Measurements from ENCODE around the gene ROR1. TPM values are rescaled to one million over a fixed set of nuclear protein-coding genes. Genes with fewer than 3 reads are reported as not detected.

ROR1 gene
- total and polyA plus RNA-seq, 2 donors (not counting 1 experiment from before 2014, with no cell fraction given), result 14.5 to 16.5 TPM

DNA sequence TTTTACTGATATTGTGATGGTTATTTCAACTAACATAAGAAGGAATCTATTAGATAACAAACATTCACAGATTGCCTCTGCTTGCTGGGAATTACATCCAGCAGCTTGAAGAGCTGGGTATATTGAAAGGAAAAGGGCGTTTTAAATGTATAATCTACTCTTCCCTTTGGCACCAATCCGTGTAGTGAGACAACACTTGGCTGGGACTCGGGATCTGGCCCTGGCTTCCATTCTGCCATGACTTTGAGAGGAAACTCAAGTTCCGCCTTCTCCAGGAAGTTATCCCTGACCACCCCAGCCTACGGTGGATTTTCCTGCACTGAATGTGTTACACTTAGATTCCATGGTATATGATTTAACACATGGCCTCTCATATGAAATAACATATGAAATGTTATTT, 342.7 kb downstream of the ROR1 start:
- TF ChIP-seq EZH2 (IDR thresholded peaks at IDR 0.05; ENCODE audit: low read length, missing control alignments), result no peak
- TF ChIP-seq, protein P1, sequence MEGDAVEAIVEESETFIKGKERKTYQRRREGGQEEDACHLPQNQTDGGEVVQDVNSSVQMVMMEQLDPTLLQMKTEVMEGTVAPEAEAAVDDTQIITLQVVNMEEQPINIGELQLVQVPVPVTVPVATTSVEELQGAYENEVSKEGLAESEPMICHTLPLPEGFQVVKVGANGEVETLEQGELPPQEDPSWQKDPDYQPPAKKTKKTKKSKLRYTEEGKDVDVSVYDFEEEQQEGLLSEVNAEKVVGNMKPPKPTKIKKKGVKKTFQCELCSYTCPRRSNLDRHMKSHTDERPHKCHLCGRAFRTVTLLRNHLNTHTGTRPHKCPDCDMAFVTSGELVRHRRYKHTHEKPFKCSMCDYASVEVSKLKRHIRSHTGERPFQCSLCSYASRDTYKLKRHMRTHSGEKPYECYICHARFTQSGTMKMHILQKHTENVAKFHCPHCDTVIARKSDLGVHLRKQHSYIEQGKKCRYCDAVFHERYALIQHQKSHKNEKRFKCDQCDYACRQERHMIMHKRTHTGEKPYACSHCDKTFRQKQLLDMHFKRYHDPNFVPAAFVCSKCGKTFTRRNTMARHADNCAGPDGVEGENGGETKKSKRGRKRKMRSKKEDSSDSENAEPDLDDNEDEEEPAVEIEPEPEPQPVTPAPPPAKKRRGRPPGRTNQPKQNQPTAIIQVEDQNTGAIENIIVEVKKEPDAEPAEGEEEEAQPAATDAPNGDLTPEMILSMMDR (conservative IDR thresholded peaks at IDR 0.05 in 1 of 2, IDR thresholded peaks at IDR 0.05 in 1 of 2; ENCODE audit: low read depth in 1 of 2, low read length in 2 of 2), result no peak
- H3K4me3 ChIP-seq (replicated peaks in 1 of 4; ENCODE audit: control extremely low read depth in 1 of 4, insufficient read depth in 1 of 4, low read depth in 3 of 4, low read length in 4 of 4), result no peak overlapping the region
- H4K20me1 ChIP-seq (ENCODE audit: control insufficient read depth, extremely low read depth, insufficient read depth, low read length), result no peaks in the 10 kb centered on the region
- H3K36me3 ChIP-seq (ENCODE audit: control insufficient read depth, insufficient read depth, low read length), result no peaks in the 10 kb centered on the region
- no peak overlapping the region for H3K9ac ChIP-seq (ENCODE audit: insufficient read depth, low read length)
- H3K4me1 ChIP-seq (ENCODE audit: control insufficient read depth, extremely low read depth, insufficient read depth, low read length), result no peaks in the 10 kb centered on the region
- H2AFZ ChIP-seq (ENCODE audit: low read length), result no peak overlapping the region
- no peak overlapping the region for H3K4me2 ChIP-seq (ENCODE audit: extremely low read depth, insufficient read depth, low read length)
- H3K27ac ChIP-seq (ENCODE audit: insufficient read depth, low read length), result no peak overlapping the region
- no peak for DNase-seq (ENCODE audit: low read depth in 2 of 2)
- H3K79me2 ChIP-seq (ENCODE audit: control insufficient read depth, insufficient read depth, low read length), result no peaks in the 10 kb centered on the region
- H3K9me3 ChIP-seq (ENCODE audit: control insufficient read depth, insufficient read depth, low read depth, low read length), result no peaks in the 10 kb centered on the region
- no peaks in the 10 kb centered on the region for H3K27me3 ChIP-seq (ENCODE audit: control insufficient read depth, insufficient read depth, low read length)

DNA sequence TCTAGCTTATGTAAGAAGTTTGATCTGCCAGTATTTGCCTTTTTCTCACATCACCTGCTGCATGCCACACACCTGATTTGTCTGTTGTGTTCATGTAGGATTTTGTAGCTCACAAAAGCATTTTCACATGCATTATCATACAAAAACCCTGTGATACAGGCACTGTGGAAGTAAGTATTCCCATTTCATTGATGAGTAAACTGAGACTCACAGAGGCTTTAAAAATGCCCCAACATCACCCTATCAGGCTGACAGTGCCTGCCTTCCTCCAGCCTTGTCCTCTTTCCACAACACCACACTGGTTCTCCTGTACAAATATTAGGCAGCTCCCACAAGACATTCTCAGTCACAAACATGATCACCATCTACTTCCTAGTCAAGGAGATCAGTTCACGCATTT, 343.7 kb downstream of the ROR1 start:
- DNase-seq (ENCODE audit: low read depth in 2 of 2), result no peak
- Histone ChIP-seq H3K4me2 (ENCODE audit: extremely low read depth, insufficient read depth, low read length) (no peak overlapping the region), H3K27ac (ENCODE audit: insufficient read depth, low read length) (no peak overlapping the region), H3K79me2 (ENCODE audit: control insufficient read depth, insufficient read depth, low read length) (no peaks in the 10 kb centered on the region), H2AFZ (ENCODE audit: low read length) (no peak overlapping the region), H3K4me3 (replicated peaks in 1 of 4; ENCODE audit: control extremely low read depth in 1 of 4, insufficient read depth in 1 of 4, low read depth in 3 of 4, low read length in 4 of 4) (no peak overlapping the region), H3K27me3 (ENCODE audit: control insufficient read depth, insufficient read depth, low read length) (no peaks in the 10 kb centered on the region), H4K20me1 (ENCODE audit: control insufficient read depth, extremely low read depth, insufficient read depth, low read length) (no peaks in the 10 kb centered on the region), H3K9ac (ENCODE audit: insufficient read depth, low read length) (no peak overlapping the region), H3K36me3 (ENCODE audit: control insufficient read depth, insufficient read depth, low read length) (no peaks in the 10 kb centered on the region), H3K9me3 (ENCODE audit: control insufficient read depth, insufficient read depth, low read depth, low read length) (no peaks in the 10 kb centered on the region), H3K4me1 (ENCODE audit: control insufficient read depth, extremely low read depth, insufficient read depth, low read length) (no peaks in the 10 kb centered on the region)
- TF ChIP-seq EZH2 (IDR thresholded peaks at IDR 0.05; ENCODE audit: low read length, missing control alignments), result no peak
- TF ChIP-seq, protein P1 (conservative IDR thresholded peaks at IDR 0.05 in 1 of 2, IDR thresholded peaks at IDR 0.05 in 1 of 2; ENCODE audit: low read depth in 1 of 2, low read length in 2 of 2), result no peak

DNA sequence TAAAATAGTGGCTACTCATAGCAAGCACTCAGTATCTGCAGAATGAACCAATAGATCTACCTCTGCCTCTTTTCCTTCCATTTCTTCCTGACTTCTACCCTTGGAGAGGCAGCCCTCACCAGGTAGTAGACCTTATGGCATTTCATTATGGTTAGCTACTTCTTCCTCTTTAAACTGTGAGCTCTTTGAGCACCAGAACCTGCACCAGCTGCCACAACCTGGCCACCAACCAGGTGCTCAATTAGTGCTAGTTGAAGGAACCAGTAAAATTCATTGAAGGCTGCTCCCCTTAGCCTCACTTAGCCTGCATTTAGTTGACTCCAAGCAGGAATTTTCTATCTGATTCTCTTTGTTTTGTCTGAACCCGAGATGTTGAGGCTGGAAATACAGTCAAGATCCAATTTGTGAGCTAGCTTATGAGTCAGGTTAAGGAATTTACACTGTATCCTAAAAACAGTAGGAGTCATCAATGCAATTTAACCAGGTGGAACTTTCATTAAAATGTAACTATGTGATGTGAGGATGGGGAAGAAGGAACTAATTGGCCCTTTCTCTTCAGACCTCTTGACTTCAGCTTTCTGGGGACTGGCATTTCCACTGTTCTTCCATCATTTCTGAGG, 348.1 kb downstream of the ROR1 start:
- H3K36me3 ChIP-seq (ENCODE audit: control insufficient read depth, insufficient read depth, low read length), result no peaks in the 10 kb centered on the region
- H3K9me3 ChIP-seq (ENCODE audit: control insufficient read depth, insufficient read depth, low read depth, low read length), result no peaks in the 10 kb centered on the region
- H2AFZ ChIP-seq (ENCODE audit: low read length), result no peak overlapping the region
- peak in 1 of 2 donors; percentile 57 for DNase-seq (ENCODE audit: low read depth in 2 of 2)
- no peak overlapping the region for H3K9ac ChIP-seq (ENCODE audit: insufficient read depth, low read length)
- no peak for TF ChIP-seq EZH2 (IDR thresholded peaks at IDR 0.05; ENCODE audit: low read length, missing control alignments)
- TF ChIP-seq, protein P1 (conservative IDR thresholded peaks at IDR 0.05 in 1 of 2, IDR thresholded peaks at IDR 0.05 in 1 of 2; ENCODE audit: low read depth in 1 of 2, low read length in 2 of 2), result no peak
- no peaks in the 10 kb centered on the region for H3K27me3 ChIP-seq (ENCODE audit: control insufficient read depth, insufficient read depth, low read length)
- H3K79me2 ChIP-seq (ENCODE audit: control insufficient read depth, insufficient read depth, low read length), result no peaks in the 10 kb centered on the region
- no peak overlapping the region for H3K4me3 ChIP-seq (replicated peaks in 1 of 4; ENCODE audit: control extremely low read depth in 1 of 4, insufficient read depth in 1 of 4, low read depth in 3 of 4, low read length in 4 of 4)
- H3K4me1 ChIP-seq (ENCODE audit: control insufficient read depth, extremely low read depth, insufficient read depth, low read length), result no peaks in the 10 kb centered on the region
- no peak overlapping the region for H3K4me2 ChIP-seq (ENCODE audit: extremely low read depth, insufficient read depth, low read length)
- H3K27ac ChIP-seq (ENCODE audit: insufficient read depth, low read length), result no peak overlapping the region
- no peaks in the 10 kb centered on the region for H4K20me1 ChIP-seq (ENCODE audit: control insufficient read depth, extremely low read depth, insufficient read depth, low read length)
